GM12891 (cell line): ENCODE data around the gene PRKAG1.

Source experiments
- POLR2A ChIP-seq: IDR thresholded peaks from 2 replicates; pipeline ENCODE4 v1.6.1; 2011; ENCODE audit warnings: low read depth, low read length, control low read depth
- POLR2AphosphoS5 ChIP-seq: IDR thresholded peaks from 2 replicates; pipeline ENCODE4 v1.6.1; 2011; ENCODE audit warnings: low read depth, low read length, control low read depth
- POU2F2 ChIP-seq: IDR thresholded peaks from 2 replicates; pipeline ENCODE4 v1.6.1; 2011; ENCODE audit warnings: low read depth, mild to moderate bottlenecking, control low read depth, low read length, moderate library complexity
- SPI1 ChIP-seq: IDR thresholded peaks from 2 replicates; pipeline ENCODE4 v1.6.1; 2011; ENCODE audit warnings: low read depth, low read length, control low read depth

- TF ChIP-seq POLR2A: no peak
- no peak for TF ChIP-seq POLR2AphosphoS5
- TF ChIP-seq SPI1: no peak
- no peak for TF ChIP-seq POU2F2
Measured at GRCh38 chr12:49023812-49024211, 5.2 kb upstream of the PRKAG1 start.
